Spleen (tissue), 7 donors: ENCODE results near the gene BTNL9.
"Not testable (repeated sequence)": the region's sequence is repeated elsewhere in the genome, so short reads cannot be mapped to it uniquely, and the experiment has no call there.

Experiments
- POLR2A ChIP-seq, 3 donors: fragments of 450-650 bp; IDR thresholded peaks; one replicate each; pipeline ENCODE4 v1.5.1; 2017; ENCODE audit warnings: antibody characterized with exemption in 3 of 3, mild to moderate bottlenecking in 1 of 3
- TF ChIP-seq, protein P1 (sequence below), 11 experiments: fragments of 200-600 bp in 7 of 11; fragments of 450-650 bp in 4 of 11; sonication (generic) in 4 of 11; IDR thresholded peaks in 8 of 11; conservative IDR thresholded peaks in 3 of 11; 1 replicate in 7 of 11; 2 replicates in 4 of 11; pipeline versions ENCODE4 v1.4.0 to v1.8.0; 2016 to 2021; ENCODE audit warnings: antibody characterized with exemption in 11 of 11, inconsistent platforms in 4 of 11, mild to moderate bottlenecking in 1 of 11
- donor health status: DM: no; HTN: no; CAD: no; lungs with moderate emphysema.
- donor health status: DM: no; HTN: no; CAD: no.
- donor health status: DM: no; HTN: no; CAD: no.

DNA sequence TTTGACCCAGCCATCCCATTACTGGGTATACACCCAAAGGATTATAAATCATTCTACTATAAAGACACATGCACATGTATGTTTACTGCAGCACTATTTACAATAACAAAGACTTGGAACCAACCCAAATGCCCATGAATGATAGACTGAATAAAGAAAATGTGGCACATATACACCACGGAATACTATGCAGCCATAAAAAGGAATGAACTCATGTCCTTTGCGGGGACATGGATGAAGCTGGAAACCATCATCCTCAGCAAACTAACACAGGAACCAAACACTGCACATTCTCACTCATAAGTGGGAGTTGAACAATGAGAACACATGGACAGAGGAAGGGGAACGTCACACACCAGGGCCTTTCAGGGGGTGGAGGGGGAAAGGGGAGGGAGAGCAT, 22.6 kb upstream of the BTNL9 start:
- TF ChIP-seq POLR2A (IDR thresholded peaks at IDR 0.05), result not testable (repeated sequence)
- TF ChIP-seq, protein P1, sequence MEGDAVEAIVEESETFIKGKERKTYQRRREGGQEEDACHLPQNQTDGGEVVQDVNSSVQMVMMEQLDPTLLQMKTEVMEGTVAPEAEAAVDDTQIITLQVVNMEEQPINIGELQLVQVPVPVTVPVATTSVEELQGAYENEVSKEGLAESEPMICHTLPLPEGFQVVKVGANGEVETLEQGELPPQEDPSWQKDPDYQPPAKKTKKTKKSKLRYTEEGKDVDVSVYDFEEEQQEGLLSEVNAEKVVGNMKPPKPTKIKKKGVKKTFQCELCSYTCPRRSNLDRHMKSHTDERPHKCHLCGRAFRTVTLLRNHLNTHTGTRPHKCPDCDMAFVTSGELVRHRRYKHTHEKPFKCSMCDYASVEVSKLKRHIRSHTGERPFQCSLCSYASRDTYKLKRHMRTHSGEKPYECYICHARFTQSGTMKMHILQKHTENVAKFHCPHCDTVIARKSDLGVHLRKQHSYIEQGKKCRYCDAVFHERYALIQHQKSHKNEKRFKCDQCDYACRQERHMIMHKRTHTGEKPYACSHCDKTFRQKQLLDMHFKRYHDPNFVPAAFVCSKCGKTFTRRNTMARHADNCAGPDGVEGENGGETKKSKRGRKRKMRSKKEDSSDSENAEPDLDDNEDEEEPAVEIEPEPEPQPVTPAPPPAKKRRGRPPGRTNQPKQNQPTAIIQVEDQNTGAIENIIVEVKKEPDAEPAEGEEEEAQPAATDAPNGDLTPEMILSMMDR (IDR thresholded peaks at IDR 0.05 in 8 of 11, conservative IDR thresholded peaks at IDR 0.05 in 3 of 11), result not testable (repeated sequence)
